Endothelial cell of umbilical vein (primary cell): ENCODE measurements around the gene PKDREJ. TPM values are rescaled to one million over a fixed set of nuclear protein-coding genes. Genes with fewer than 3 reads are reported as not detected.
"Not testable (repeated sequence)": the region's sequence is repeated elsewhere in the genome, so short reads cannot be mapped to it uniquely, and the experiment has no call there.

Experiments used
- BruUV-seq: library from RNA; stranded (reverse); fragments of 400-500 nt; replicated peaks from 2 replicates; lab custom pipeline; 2021; lab: Mats Ljungman, UMichigan
- CTCF ChIA-PET: fragments of 300-600, 350-600 bp; sonication (Branson Sonifier 250); formaldehyde crosslinking; loops from one replicate; lab custom pipeline; 2021; ENCODE audit warnings: antibody characterized with exemption, inconsistent platforms; lab: Charles Lee
- POLR2A ChIA-PET: fragments of 300-600, 350-600 bp; sonication (Branson Sonifier 250); formaldehyde crosslinking; loops from one replicate; lab custom pipeline; 2021; ENCODE audit warnings: antibody characterized with exemption, inconsistent platforms; lab: Charles Lee
- DNase-seq: peaks from one replicate; pipeline ENCODE4 v3.0.0-alpha.2; 2011; ENCODE audit warnings: low read depth, low spot score
- FAIRE-seq: peaks from 2 replicates; lab custom pipeline; 2011; peaks lifted over from hg19 to GRCh38; lab: Jason Lieb, UNC
- H2AFZ ChIP-seq: 2 replicates; pipeline ENCODE4 v1.6.0; 2012; ENCODE audit warnings: low read depth, low read length, control low read depth, inconsistent platforms
- H3K27ac ChIP-seq: 2 replicates; pipeline ENCODE4 v1.5.1; 2011; ENCODE audit warnings: low read depth, mild to moderate bottlenecking, control low read depth, low read length, moderate library complexity; ENCODE audit not compliant: insufficient read depth
- H3K27me3 ChIP-seq, 2 experiments: 2 replicates each; pipeline versions ENCODE4 v1.6.0 to v1.6.1; 2011; ENCODE audit warnings: low read length in 2 of 2, mixed read lengths in 1 of 2; ENCODE audit not compliant: control insufficient read depth in 2 of 2, insufficient read depth in 2 of 2
- H3K36me3 ChIP-seq, 2 experiments: 2 replicates in 1 of 2; 3 replicates in 1 of 2; pipeline ENCODE4 v1.5.1; 2011; ENCODE audit warnings: low read length in 2 of 2, mild to moderate bottlenecking in 1 of 2, moderate library complexity in 1 of 2; ENCODE audit not compliant: control insufficient read depth in 2 of 2, insufficient read depth in 2 of 2; ENCODE audit errors: extremely low read depth in 1 of 2
- H3K4me1 ChIP-seq: 3 replicates; pipeline ENCODE4 v1.5.1; 2011; ENCODE audit warnings: mild to moderate bottlenecking, low read length; ENCODE audit not compliant: control insufficient read depth, insufficient read depth; ENCODE audit errors: extremely low read depth
- H3K4me2 ChIP-seq: 2 replicates; pipeline ENCODE4 v1.6.1; 2011; ENCODE audit warnings: low read length, control low read depth, mixed read lengths; ENCODE audit not compliant: insufficient read depth
- H3K4me3 ChIP-seq, 3 experiments: fragments of 200-600 bp in 1 of 3; sonication (generic), shearing (Covaris generic) in 1 of 3; replicated peaks in 1 of 3; 2 replicates each; pipeline ENCODE4 v1.5.1; 2011 to 2016; ENCODE audit warnings: control low read depth in 3 of 3, low read length in 3 of 3, mild to moderate bottlenecking in 2 of 3, inconsistent platforms in 1 of 3, low read depth in 1 of 3, moderate library complexity in 1 of 3; ENCODE audit not compliant: insufficient read depth in 1 of 3
- H3K79me2 ChIP-seq: 2 replicates; pipeline ENCODE4 v1.6.0; 2012; ENCODE audit warnings: low read length, inconsistent platforms; ENCODE audit not compliant: control insufficient read depth, insufficient read depth
- H3K9ac ChIP-seq: replicated peaks from 2 replicates; pipeline ENCODE3; 2011; ENCODE audit warnings: low read length, control low read depth; ENCODE audit not compliant: insufficient read depth; ENCODE audit errors: extremely low read depth
- H3K9me1 ChIP-seq: replicated peaks from 3 replicates; pipeline ENCODE4 v1.6.0; 2011; ENCODE audit warnings: mild to moderate bottlenecking, low read length; ENCODE audit not compliant: control insufficient read depth, insufficient read depth; ENCODE audit errors: extremely low read depth
- H3K9me3 ChIP-seq: replicated peaks from 2 replicates; pipeline ENCODE4 v1.5.1; 2012; ENCODE audit warnings: low read length, inconsistent platforms; ENCODE audit not compliant: control insufficient read depth, insufficient read depth
- H4K20me1 ChIP-seq: replicated peaks from 2 replicates; pipeline ENCODE3; 2011; ENCODE audit warnings: mild to moderate bottlenecking, low read length; ENCODE audit not compliant: control insufficient read depth, insufficient read depth; ENCODE audit errors: extremely low read depth
- FOS ChIP-seq: IDR thresholded peaks from 2 replicates; pipeline ENCODE4 v1.6.1; 2011; ENCODE audit warnings: mild to moderate bottlenecking, low read length, moderate library complexity, borderline replicate concordance; ENCODE audit not compliant: insufficient read depth
- POLR2A ChIP-seq: IDR thresholded peaks from 2 replicates; pipeline ENCODE4 v1.6.1; 2012; ENCODE audit warnings: low read depth, mild to moderate bottlenecking, control low read depth, low read length
- POLR2AphosphoS5 ChIP-seq: IDR thresholded peaks from 2 replicates; pipeline ENCODE4 v1.6.1; 2012; ENCODE audit warnings: low read depth, mild to moderate bottlenecking, control low read depth, low read length, moderate library complexity; ENCODE audit not compliant: insufficient read depth
- dilution Hi-C: fragments of 300-500 bp; cut with MboI; formaldehyde crosslinking; loops from one replicate; pipeline ENCODE4 v1.15.0; 2019; ENCODE audit warnings: low sequenced_read_pairs; ENCODE audit not compliant: extremely low pct_ligation_motif_present
- intact Hi-C: fragments of 100-400 bp; cut with micrococcal nuclease; formaldehyde crosslinking; loops from one replicate; pipeline ENCODE4 v1.10.0; 2022
- polyA plus RNA-seq, 4 experiments: library from polyadenylated mRNA; depleted of rRNA in 3 of 4; stranded (reverse) in 3 of 4; unstranded in 1 of 4; fragments of >200 nt; gene quantifications; 2 replicates each; pipeline versions ENCODE4 v1.2.1 to v1.2.3, GENCODE V29; 2011 to 2012; ENCODE audit warnings: missing spikeins in 1 of 4
- total RNA-seq: library from RNA; stranded (reverse); gene quantifications from 2 replicates; pipeline ENCODE4 v1.2.3, GENCODE V29; 2021

The PKDREJ gene
- total and polyA plus RNA-seq, 2 donors (not counting 3 experiments of a cell fraction or from before 2014, with no cell fraction given), result not detected

DNA sequence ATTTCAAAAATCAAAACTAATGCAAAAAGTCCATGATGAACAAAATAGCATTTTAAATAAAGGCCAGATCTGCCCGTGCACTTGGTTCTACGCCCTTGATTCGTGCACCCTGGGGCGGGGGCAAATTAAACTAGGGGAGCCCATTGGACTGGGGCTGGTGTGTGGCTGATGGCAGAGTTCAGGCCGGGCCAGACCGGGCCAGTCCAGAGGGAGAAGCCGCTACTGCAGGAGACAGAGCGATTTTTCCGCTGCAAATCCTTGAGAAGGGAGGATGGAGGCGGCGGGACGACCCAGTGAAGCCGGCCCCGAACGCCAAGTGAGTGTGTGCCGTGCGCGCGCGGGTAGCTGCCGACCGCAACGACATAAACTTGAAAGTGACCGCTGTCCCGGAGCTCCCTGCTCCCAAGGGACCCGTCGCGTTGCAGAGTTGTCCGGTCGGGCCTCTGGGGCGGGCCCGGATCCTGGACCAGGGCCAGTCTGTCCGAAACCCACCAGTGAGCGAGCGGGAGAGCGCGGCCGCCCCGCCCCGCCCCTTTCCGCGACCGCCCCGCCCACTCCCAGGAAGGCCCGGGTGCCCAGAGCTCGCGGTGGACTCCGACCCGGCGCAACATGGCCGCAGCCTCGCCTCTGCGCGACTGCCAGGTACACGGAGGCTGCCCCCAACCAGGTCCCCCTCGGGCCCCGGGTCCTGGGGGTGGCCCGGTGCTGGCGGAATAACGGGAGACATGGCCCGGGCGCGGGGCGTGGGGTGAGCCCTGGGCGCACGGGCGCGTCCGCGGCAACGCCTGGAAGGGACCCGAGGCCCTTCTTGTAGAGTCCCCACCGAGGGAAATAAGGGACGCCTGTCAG lies 4.5 kb upstream of the PKDREJ start, which contains the start of gene TTC38:
Gene TTC38, plus strand, starts transcription at position 578 of the 849 bp plus-strand sequence. Its CDS starts 32 bp downstream, at position 610.
- peaks cover 0 to 5% of the 10 kb centered on the region in 2 experiments for H3K36me3 ChIP-seq
- ChIA-PET CTCF (interaction anchor here (0.7 to 1.6 kb wide), 9 partner anchors 12 to 434 kb away, joined by 3 to 5 read pairs (median 4); partner anchors contain the start of genes CDPF1 and GTSE1), POLR2A (interaction anchor here (0.6 to 1.3 kb wide), 4 partner anchors 15 to 179 kb away, joined by 3 to 6 read pairs (median 3); partner anchors contain the start of genes CDPF1 and GTSE1)
- H3K4me1 ChIP-seq, result peaks cover 20% of the 10 kb centered on the region
- no peaks in the 10 kb centered on the region for H3K9me3 ChIP-seq
- H3K4me3 ChIP-seq, result peak within 1 kb of the TSS; percentile 47 to 76 (median 60)
- peak within 1 kb of the TSS; percentile 97 for H2AFZ ChIP-seq
- BruUV-seq, result TSS peak; percentile 32
- FAIRE-seq, result peak; percentile 95
- peaks cover 0 to 3% of the 10 kb centered on the region in 2 experiments for H3K27me3 ChIP-seq
- peak; percentile 81 for DNase-seq
- dilution Hi-C loops, result no loop called here
- H3K27ac ChIP-seq, result no peak within 1 kb of the TSS
- TF ChIP-seq POLR2AphosphoS5, result peak; percentile 81
- TF ChIP-seq POLR2A, result peak; percentile 49
- no peak for TF ChIP-seq FOS
- H4K20me1 ChIP-seq, result no peaks in the 10 kb centered on the region
- H3K79me2 ChIP-seq, result peaks cover 9% of the 10 kb centered on the region
- peak within 1 kb of the TSS; percentile 76 for H3K4me2 ChIP-seq
- intact Hi-C loops, result loop anchor here (1.0 to 5.0 kb wide), 3 partner anchors 17 to 270 kb away; partner anchors contain the start of gene CDPF1
- peak within 1 kb of the TSS; percentile 37 for H3K9ac ChIP-seq
- H3K9me1 ChIP-seq, result no peaks in the 10 kb centered on the region

DNA sequence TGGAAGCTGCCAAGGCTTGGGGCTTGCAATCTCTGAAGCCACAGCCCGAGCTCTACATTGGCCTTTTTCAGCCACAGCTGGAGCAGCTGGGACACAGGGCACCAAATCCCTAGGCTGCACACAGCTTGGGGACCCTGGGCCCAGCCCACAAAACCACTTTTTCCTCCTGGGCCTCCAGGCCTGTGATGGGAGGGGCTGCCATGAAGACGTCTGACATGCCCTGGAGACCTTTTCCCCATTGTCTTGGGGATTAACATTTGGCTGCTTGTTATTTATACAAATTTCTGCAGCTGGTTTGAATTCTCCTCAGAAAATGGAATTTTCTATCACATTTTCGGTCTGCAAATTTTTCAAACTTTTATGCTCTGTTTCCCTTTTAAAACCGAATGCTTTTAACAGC lies 2.5 kb upstream of the PKDREJ start:
- H3K9ac ChIP-seq, H3K79me2 ChIP-seq, H3K4me2 ChIP-seq, H3K4me3 ChIP-seq, H4K20me1 ChIP-seq, H2AFZ ChIP-seq, H3K36me3 ChIP-seq, H3K9me1 ChIP-seq, FAIRE-seq, dilution Hi-C loops, DNase-seq, H3K27ac ChIP-seq, BruUV-seq, H3K9me3 ChIP-seq, POLR2A ChIA-PET, CTCF ChIA-PET: not testable (repeated sequence)
- H3K27me3 ChIP-seq, result peaks cover 15 to 17% of the 10 kb centered on the region in 2 experiments
- intact Hi-C loops, result loop anchor here (5.0 kb wide), 1 partner anchor 268 kb away; no protein-coding TSS in a partner anchor
- H3K4me1 ChIP-seq, result peaks cover 20% of the 10 kb centered on the region

DNA sequence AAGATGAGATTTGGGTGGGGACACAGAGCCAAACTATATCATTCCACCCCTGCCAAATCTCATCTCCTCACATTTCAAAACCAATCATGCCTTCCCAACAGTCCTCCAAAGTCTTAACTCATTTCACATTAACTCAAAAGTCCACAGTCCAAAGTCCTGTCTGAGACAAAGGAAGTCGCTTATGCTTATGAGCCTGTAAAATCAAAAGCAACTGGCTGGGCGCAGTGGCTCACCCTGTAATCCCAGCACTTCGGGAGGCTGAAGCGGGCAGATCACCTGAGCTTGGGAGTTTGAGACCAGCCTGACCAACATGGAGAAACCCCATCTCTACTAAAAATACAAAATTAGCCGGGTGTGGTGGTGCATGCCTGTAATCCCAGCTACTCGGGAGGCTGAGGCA lies 1.4 kb upstream of the PKDREJ start:
- FAIRE-seq, intact Hi-C loops, H3K9me1 ChIP-seq, POLR2A ChIA-PET, H3K36me3 ChIP-seq, BruUV-seq, H3K79me2 ChIP-seq, H3K9ac ChIP-seq, H4K20me1 ChIP-seq, DNase-seq, H3K9me3 ChIP-seq, H3K4me3 ChIP-seq, H3K4me2 ChIP-seq, H3K27ac ChIP-seq, CTCF ChIA-PET, dilution Hi-C loops, H2AFZ ChIP-seq: not testable (repeated sequence)
- Histone ChIP-seq H3K27me3 (peaks cover 19 to 26% of the 10 kb centered on the region in 2 experiments), H3K4me1 (peaks cover 16% of the 10 kb centered on the region)
